MCF 10A (cell line): Measurements from ENCODE around the gene STYK1. TPM values are rescaled to one million over a fixed set of nuclear protein-coding genes. Genes with fewer than 3 reads are reported as not detected.

Source experiments
- BruUV-seq: library from RNA; stranded (reverse); fragments of 400-500 nt; replicated peaks from 2 replicates; lab custom pipeline; 2021; lab: Mats Ljungman, UMichigan
- CTCF ChIA-PET: fragments of 300-600 bp; sonication (Branson Sonifier 250); formaldehyde crosslinking; extraction: SDS; loops from one replicate; lab custom pipeline; 2021; ENCODE audit warnings: antibody characterized with exemption, inconsistent platforms; lab: Yijun Ruan, JAX
- POLR2A ChIA-PET: fragments of 300-600, 350-650 bp; sonication (Branson Sonifier 250); formaldehyde crosslinking; extraction: SDS; loops from one replicate; lab custom pipeline; 2020; ENCODE audit warnings: antibody characterized with exemption, inconsistent platforms; lab: Yijun Ruan, JAX
- DNase-seq: peaks from one replicate; pipeline ENCODE4 v3.0.0-alpha.2; 2018; ENCODE audit not compliant: unreplicated experiment
- H3K27ac Mint-ChIP-seq: one replicate; pipeline ENCODE4 v1.8.0; 2022; ENCODE audit warnings: mild to moderate bottlenecking, low read depth, mixed read lengths; ENCODE audit not compliant: unreplicated experiment
- H3K27me3 Mint-ChIP-seq: one replicate; pipeline ENCODE4 v1.8.0; 2022; ENCODE audit warnings: mixed read lengths; ENCODE audit not compliant: insufficient read depth, unreplicated experiment
- H3K36me3 Mint-ChIP-seq: one replicate; pipeline ENCODE4 v1.8.0; 2022; ENCODE audit warnings: mild to moderate bottlenecking, moderate library complexity, mixed read lengths; ENCODE audit not compliant: insufficient read depth, unreplicated experiment
- H3K4me1 Mint-ChIP-seq: one replicate; pipeline ENCODE4 v1.8.0; 2022; ENCODE audit warnings: mixed read lengths; ENCODE audit not compliant: insufficient read depth, unreplicated experiment
- H3K4me3 Mint-ChIP-seq: one replicate; pipeline ENCODE4 v1.8.0; 2022; ENCODE audit warnings: mild to moderate bottlenecking, moderate library complexity, mixed read lengths; ENCODE audit not compliant: unreplicated experiment
- H3K9me3 Mint-ChIP-seq: one replicate; pipeline ENCODE4 v1.8.0; 2022; ENCODE audit warnings: mixed read lengths; ENCODE audit not compliant: unreplicated experiment
- intact Hi-C: fragments of 100-400 bp; cut with micrococcal nuclease; formaldehyde crosslinking; loops from 2 replicates; pipeline ENCODE4 v1.14.1; 2022
- total RNA-seq: library from RNA; stranded (reverse); gene quantifications from 2 replicates; pipeline ENCODE4 v1.2.3, GENCODE V29; 2022
- TF ChIP-seq, protein P1 (sequence below): fragments of 200-600 bp; IDR thresholded peaks from one replicate; pipeline ENCODE4 v1.8.0; 2022; ENCODE audit warnings: antibody characterized with exemption, mild to moderate bottlenecking; ENCODE audit not compliant: unreplicated experiment

The STYK1 gene
- total RNA-seq, 1 experiment from 2014 or later = 0.14 TPM

DNA sequence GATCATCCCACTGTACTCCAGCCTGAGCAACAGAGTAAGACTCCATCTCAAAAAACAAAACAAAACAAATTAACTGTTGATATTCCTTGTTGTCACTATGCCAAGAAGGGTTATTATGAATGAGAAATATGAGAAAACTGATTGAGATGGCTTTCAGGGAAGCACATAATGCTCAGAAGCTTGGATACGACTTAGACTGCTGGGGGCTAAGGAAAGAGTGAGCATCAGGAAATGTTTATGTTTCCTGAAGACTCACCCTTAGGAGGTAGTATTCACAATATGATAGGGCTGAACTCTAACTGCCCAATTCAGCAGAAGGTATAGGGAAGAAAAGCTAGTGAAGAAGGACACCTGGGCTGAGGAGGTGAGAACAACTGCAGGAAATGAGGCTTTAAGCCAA lies 6.3 kb downstream of the STYK1 start:
- intact Hi-C loops = no loop called here
- Mint-ChIP-seq H3K27me3 (no peaks in the 10 kb centered on the region), H3K36me3 (no peaks in the 10 kb centered on the region), H3K9me3 (no peaks in the 10 kb centered on the region), H3K4me1 (no peaks in the 10 kb centered on the region), H3K27ac (no peak overlapping the region), H3K4me3 (no peak overlapping the region)
- no peak for DNase-seq
- TF ChIP-seq, protein P1, sequence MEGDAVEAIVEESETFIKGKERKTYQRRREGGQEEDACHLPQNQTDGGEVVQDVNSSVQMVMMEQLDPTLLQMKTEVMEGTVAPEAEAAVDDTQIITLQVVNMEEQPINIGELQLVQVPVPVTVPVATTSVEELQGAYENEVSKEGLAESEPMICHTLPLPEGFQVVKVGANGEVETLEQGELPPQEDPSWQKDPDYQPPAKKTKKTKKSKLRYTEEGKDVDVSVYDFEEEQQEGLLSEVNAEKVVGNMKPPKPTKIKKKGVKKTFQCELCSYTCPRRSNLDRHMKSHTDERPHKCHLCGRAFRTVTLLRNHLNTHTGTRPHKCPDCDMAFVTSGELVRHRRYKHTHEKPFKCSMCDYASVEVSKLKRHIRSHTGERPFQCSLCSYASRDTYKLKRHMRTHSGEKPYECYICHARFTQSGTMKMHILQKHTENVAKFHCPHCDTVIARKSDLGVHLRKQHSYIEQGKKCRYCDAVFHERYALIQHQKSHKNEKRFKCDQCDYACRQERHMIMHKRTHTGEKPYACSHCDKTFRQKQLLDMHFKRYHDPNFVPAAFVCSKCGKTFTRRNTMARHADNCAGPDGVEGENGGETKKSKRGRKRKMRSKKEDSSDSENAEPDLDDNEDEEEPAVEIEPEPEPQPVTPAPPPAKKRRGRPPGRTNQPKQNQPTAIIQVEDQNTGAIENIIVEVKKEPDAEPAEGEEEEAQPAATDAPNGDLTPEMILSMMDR = no peak
- ChIA-PET CTCF (interaction anchor here (0.6 to 1.1 kb wide), 6 partner anchors 11 to 510 kb away, joined by 3 to 4 read pairs (median 4); no protein-coding TSS in a partner anchor), POLR2A (interaction anchor here (1.1 kb wide), 1 partner anchor 23 kb away, joined by 3 read pairs; no protein-coding TSS in a partner anchor)
- BruUV-seq = no TSS peak

DNA sequence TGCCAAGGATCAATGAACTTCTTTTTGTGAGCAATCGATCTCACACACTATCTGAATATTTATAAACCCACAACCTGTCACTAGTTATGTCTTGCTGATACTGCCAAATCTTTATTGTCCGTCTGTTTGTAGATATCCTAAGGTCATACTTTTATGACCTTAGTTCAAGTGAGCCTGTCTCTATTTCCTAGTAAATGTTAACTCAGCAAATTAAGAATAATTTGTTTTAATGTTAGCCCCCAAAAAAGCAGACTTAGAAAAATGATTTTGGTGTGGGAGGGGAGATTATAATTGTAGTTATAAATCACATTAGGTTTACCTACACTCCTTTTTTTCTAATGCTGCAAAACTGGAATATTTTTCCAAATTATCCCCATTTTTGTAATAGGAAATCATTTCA lies 9.4 kb downstream of the STYK1 start:
- Mint-ChIP-seq H3K36me3 (no peaks in the 10 kb centered on the region), H3K4me3 (no peak overlapping the region), H3K27me3 (no peaks in the 10 kb centered on the region), H3K4me1 (no peaks in the 10 kb centered on the region), H3K27ac (no peak overlapping the region), H3K9me3 (no peaks in the 10 kb centered on the region)
- ChIA-PET POLR2A (no interaction called here), CTCF (no interaction called here)
- no TSS peak for BruUV-seq
- intact Hi-C loops = no loop called here
- no peak for DNase-seq
- TF ChIP-seq, protein P1 = no peak

DNA sequence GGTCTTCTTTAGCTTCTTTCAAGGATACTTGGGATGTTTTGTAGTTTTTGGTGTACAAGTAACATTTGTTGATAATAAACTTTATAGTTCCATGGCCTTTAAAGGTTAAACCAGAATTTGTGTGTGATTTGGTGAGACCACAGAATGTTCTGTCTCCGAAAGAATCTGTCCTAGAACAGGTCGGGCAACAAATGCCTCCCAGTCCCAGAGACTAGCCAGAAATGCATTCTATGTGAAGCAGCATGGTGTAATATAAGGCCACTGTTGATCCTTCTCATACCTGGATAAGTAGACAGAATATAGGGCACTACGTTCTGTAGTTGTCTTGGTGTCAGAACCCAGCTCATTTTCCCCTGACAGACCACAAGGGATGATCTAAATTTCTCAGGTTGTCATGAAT lies 10.0 kb downstream of the STYK1 start:
- intact Hi-C loops = no loop called here
- TF ChIP-seq, protein P1 = no peak
- no peak overlapping the region for H3K4me3 Mint-ChIP-seq
- BruUV-seq = no TSS peak
- H3K36me3 Mint-ChIP-seq = no peaks in the 10 kb centered on the region
- DNase-seq = no peak
- no peaks in the 10 kb centered on the region for H3K27me3 Mint-ChIP-seq
- POLR2A ChIA-PET = interaction anchor here (0.9 kb wide), 1 partner anchor 299 kb away, joined by 4 read pairs; no protein-coding TSS in a partner anchor
- CTCF ChIA-PET = no interaction called here
- H3K9me3 Mint-ChIP-seq = no peaks in the 10 kb centered on the region
- H3K27ac Mint-ChIP-seq = no peak overlapping the region
- H3K4me1 Mint-ChIP-seq = no peaks in the 10 kb centered on the region

DNA sequence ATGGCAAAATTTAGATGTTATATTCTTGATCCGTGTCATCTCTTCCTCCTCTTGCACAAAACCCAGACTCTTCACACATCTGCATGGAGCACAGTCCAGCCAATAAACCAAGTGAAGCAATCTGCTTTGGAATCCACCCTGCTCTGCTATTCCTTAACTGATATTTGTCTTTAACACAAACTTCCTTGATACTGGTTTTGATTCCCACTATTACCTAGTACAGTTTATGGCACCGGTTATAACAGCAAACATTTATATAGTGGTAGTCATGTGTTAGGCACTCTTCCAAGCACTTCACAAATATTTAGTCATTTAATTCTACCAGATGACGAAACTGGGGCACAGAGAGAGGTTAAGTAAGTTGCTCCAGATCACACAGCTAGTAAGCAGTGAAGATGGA lies 12.5 kb downstream of the STYK1 start:
- Mint-ChIP-seq H3K4me1 (no peaks in the 10 kb centered on the region), H3K27me3 (no peaks in the 10 kb centered on the region), H3K9me3 (no peaks in the 10 kb centered on the region), H3K4me3 (no peak overlapping the region), H3K27ac (no peak overlapping the region), H3K36me3 (no peaks in the 10 kb centered on the region)
- ChIA-PET POLR2A (interaction anchor here (0.6 kb wide), 1 partner anchor 34 kb away, joined by 3 read pairs; no protein-coding TSS in a partner anchor), CTCF (interaction anchor here (0.6 kb wide), 1 partner anchor 61 kb away, joined by 3 read pairs; no protein-coding TSS in a partner anchor)
- no TSS peak for BruUV-seq
- intact Hi-C loops = no loop called here
- DNase-seq = peak; percentile 39
- TF ChIP-seq, protein P1 = no peak
